Activated CD4-positive, alpha-beta T cell treated with anti-CD3 and anti-CD28 coated beads, Interleukin-2, amount 10 ng/mL, durations not matched to agents 24 days and 14 days (primary cell): ENCODE measurements around the gene EXOC3. TPM values are rescaled to one million over a fixed set of nuclear protein-coding genes. Genes with fewer than 3 reads are reported as not detected.
"Not testable (repeated sequence)": the region's sequence is repeated elsewhere in the genome, so short reads cannot be mapped to it uniquely, and the experiment has no call there.

Source experiments
- DNase-seq: peaks from one replicate; pipeline ENCODE4 v3.0.0; 2022
- H3K27ac Mint-ChIP-seq: one replicate; pipeline ENCODE4 v1.8.0; 2022; ENCODE audit warnings: mild to moderate bottlenecking, mixed read lengths
- H3K27me3 Mint-ChIP-seq: one replicate; pipeline ENCODE4 v1.8.0; 2022; ENCODE audit warnings: mixed read lengths
- H3K36me3 Mint-ChIP-seq: one replicate; pipeline ENCODE4 v1.8.0; 2022; ENCODE audit warnings: low read depth, mild to moderate bottlenecking, mixed read lengths
- H3K4me1 Mint-ChIP-seq: one replicate; pipeline ENCODE4 v1.8.0; 2021; ENCODE audit warnings: mixed read lengths
- H3K4me3 Mint-ChIP-seq: one replicate; pipeline ENCODE4 v1.8.0; 2022; ENCODE audit warnings: mild to moderate bottlenecking, moderate library complexity, mixed read lengths
- H3K9me3 Mint-ChIP-seq: one replicate; pipeline ENCODE4 v1.8.0; 2021; ENCODE audit warnings: mixed read lengths
- intact Hi-C: fragments of 100-400 bp; cut with micrococcal nuclease; formaldehyde crosslinking; loops from one replicate; pipeline ENCODE4 v1.15.1; 2023
- total RNA-seq: library from RNA; stranded (reverse); gene quantifications from 2 replicates; pipeline ENCODE4 v1.2.3, GENCODE V29; 2022

The EXOC3 gene
- total RNA-seq, 1 donor from 2014 or later = 64.5 TPM

DNA sequence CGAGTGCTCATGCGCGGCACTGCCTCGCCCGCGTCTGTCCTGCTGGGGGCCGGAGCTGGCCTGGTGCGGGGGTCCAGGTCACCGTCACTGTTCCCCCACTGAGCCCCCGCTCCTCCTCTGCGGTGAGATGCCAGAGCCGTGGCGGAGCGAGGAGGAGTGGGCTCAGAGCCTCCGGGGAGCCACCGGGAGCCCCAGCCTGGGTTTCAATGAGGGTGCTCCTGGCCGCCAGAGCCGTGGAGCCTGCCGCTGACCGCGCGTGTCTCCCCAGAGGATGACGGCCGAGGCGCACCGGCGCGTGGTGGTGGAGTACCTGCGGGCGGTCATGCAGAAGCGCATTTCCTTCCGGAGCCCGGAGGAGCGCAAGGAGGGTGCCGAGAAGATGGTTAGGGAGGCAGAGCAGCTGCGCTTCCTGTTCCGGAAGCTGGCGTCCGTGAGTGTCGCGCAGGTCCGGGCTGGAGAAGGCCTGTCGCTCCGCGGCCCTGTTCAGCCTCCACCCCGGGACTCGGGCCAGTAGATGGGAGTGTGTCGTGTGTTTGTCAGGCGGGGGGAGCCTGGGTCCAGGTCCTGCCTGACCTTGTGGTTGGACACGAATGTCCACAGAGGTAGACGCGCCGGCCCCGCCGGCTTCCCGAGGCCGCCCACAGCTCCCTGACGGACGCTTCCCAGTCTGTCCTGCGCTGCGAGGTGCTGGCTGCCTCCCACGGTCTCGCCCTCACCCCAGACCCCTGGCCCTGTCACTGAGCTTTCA is 22.0 kb downstream of the EXOC3 start:
- intact Hi-C loops = loop anchor here (5.0 kb wide), 1 partner anchor 88 kb away; no protein-coding TSS in a partner anchor
- Mint-ChIP-seq H3K36me3 (peaks cover 47% of the 10 kb centered on the region), H3K4me3 (no peak overlapping the region)

DNA sequence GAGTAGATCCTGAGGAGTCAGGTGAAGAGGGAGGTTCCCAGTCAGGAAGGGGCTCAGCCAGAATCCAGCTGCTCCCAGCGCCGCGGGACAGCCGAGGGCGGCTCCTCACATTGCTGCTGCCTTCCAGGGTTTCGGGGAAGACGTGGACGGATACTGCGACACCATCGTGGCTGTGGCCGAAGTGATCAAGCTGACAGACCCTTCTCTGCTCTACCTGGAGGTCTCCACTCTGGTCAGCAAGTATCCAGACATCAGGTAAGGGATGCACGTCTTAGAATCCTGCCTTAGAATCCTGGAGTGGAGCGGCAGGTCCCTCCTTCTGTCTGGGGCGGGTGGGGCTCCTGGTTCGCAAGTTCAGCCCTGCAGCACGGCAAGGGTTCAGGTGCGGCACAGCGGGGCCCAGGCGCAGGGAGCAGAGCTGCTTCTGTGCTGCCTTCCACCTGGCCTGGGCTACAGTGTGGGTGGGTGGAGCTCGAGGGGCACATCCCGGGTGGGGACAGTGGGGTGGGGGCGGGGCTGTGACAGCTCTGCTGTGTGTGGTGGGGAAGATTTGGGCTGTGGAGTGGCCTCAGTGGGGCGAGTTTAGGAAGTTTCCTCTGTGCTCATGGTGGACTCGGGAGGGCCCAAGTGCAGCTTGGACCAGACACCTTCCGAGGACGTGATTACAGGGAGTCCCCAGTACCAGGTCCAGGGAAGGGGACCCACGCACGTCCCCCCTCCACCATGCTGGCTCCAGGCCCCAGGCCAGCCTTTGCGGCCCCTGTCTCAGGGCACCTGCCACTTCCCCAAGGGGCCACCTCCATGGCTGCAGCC is 22.8 kb downstream of the EXOC3 start:
- peaks cover 43% of the 10 kb centered on the region for H3K36me3 Mint-ChIP-seq
- no peaks in the 10 kb centered on the region for H3K27me3 Mint-ChIP-seq
- H3K9me3 Mint-ChIP-seq = no peaks in the 10 kb centered on the region
- intact Hi-C loops = no loop called here
- H3K4me3 Mint-ChIP-seq = no peak overlapping the region
- no peak for DNase-seq
- H3K27ac Mint-ChIP-seq = no peak overlapping the region
- peaks cover 23% of the 10 kb centered on the region for H3K4me1 Mint-ChIP-seq

More for the DNA sequence above, 22.0 kb downstream of the EXOC3 start:
- DNase-seq = no peak
- no peaks in the 10 kb centered on the region for H3K27me3 Mint-ChIP-seq
- H3K9me3 Mint-ChIP-seq = no peaks in the 10 kb centered on the region
- H3K27ac Mint-ChIP-seq = no peak overlapping the region
- peaks cover 29% of the 10 kb centered on the region for H3K4me1 Mint-ChIP-seq

- Mint-ChIP-seq H3K4me3 (no peak overlapping the region), H3K36me3 (peaks cover 45% of the 10 kb centered on the region), H3K27me3 (no peaks in the 10 kb centered on the region), H3K4me1 (peaks cover 27% of the 10 kb centered on the region), H3K27ac (no peak overlapping the region), H3K9me3 (no peaks in the 10 kb centered on the region)
- DNase-seq = no peak
- intact Hi-C loops = no loop called here
Observed at GRCh38 chr5:466661-467310, 23.8 kb downstream of the EXOC3 start.

DNA sequence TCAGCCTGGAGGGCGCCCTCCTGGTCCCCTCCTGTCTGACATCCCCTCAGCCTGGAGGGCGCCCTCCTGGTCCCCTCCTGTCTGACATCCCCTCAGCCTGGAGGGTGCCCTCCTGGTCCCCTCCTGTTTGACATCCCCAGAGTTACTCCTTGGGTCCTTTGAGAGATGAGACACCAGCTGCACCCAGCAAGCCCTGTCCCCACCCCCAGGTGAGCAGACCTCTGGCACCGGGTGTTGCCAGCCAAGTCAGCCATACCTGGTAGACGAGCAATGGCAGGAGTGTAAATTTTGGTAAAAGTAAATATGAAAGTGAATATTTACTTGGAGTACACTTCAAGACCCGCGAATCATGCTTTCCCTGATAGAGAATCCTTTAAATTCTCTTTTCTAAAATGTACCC is 25.4 kb downstream of the EXOC3 start:
- Mint-ChIP-seq H3K4me1 (peaks cover 21% of the 10 kb centered on the region), H3K27ac (no peak overlapping the region), H3K27me3 (no peaks in the 10 kb centered on the region), H3K9me3 (no peaks in the 10 kb centered on the region), H3K4me3 (no peak overlapping the region), H3K36me3 (peaks cover 32% of the 10 kb centered on the region)
- DNase-seq = no peak
- intact Hi-C loops = no loop called here

- Mint-ChIP-seq H3K27ac (no peak overlapping the region), H3K9me3 (no peaks in the 10 kb centered on the region), H3K36me3 (peaks cover 27% of the 10 kb centered on the region), H3K4me3 (peak overlapping the region; percentile 19), H3K27me3 (peaks cover 3% of the 10 kb centered on the region), H3K4me1 (peaks cover 15% of the 10 kb centered on the region)
- no peak for DNase-seq
- intact Hi-C loops = no loop called here
Observed at GRCh38 chr5:469752-470483, 26.9 kb downstream of the EXOC3 start.

DNA sequence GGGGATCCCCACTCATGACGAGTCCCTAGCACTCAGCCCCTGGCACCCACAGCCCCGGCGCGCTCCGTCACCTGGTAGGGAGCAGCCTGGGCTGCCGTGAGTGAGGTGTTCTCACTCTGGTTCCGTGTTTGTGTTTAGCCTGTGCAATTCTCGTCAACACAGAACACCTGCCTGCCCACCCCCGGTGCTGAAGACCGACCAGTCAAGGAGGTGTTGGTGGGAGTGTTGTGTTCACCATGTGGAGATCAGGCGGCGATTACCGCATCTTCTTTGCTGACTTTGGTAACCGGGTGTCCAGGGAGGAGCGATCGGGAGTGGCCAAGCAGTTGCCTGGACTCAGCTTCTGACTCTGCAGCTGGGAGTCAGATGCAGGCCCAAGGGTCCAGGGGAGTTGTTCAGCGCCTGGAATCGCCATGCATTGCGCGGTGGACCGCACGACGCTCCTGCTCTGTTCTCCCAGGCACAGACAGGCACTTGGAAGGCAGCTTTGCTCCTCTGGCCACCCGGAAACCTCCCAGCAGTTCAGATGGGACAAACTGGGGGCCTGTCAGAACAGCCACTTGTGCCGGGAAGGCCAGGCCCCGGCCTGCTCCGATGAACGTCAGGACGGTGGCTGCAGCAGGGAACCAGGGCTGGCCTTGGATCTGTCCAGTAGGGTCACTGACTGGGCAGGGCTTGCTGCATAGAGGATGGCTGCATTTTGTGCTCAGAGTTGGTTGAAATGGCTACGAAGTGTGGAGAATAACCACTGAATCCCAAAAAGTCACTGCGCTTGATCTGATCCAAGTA is 28.2 kb downstream of the EXOC3 start:
- H3K36me3 Mint-ChIP-seq = peaks cover 25% of the 10 kb centered on the region
- peaks cover 17% of the 10 kb centered on the region for H3K4me1 Mint-ChIP-seq
- no peaks in the 10 kb centered on the region for H3K9me3 Mint-ChIP-seq
- no peak for DNase-seq
- peak overlapping the region; percentile 85 for H3K27ac Mint-ChIP-seq
- peaks cover 8% of the 10 kb centered on the region for H3K27me3 Mint-ChIP-seq
- H3K4me3 Mint-ChIP-seq = peak overlapping the region; percentile 90
- intact Hi-C loops = no loop called here

GRCh38 chr5:471750-472058 is 28.7 kb downstream of the EXOC3 start:
- DNase-seq = no peak
- peaks cover 8% of the 10 kb centered on the region for H3K27me3 Mint-ChIP-seq
- peak overlapping the region; percentile 85 for H3K27ac Mint-ChIP-seq
- H3K4me1 Mint-ChIP-seq = peaks cover 17% of the 10 kb centered on the region
- peaks cover 22% of the 10 kb centered on the region for H3K36me3 Mint-ChIP-seq
- intact Hi-C loops = loop anchor here (1.0 to 2.0 kb wide), 3 partner anchors 13 to 141 kb away; partner anchors contain the start of gene CEP72
- no peaks in the 10 kb centered on the region for H3K9me3 Mint-ChIP-seq
- peak overlapping the region; percentile 90 for H3K4me3 Mint-ChIP-seq

DNA sequence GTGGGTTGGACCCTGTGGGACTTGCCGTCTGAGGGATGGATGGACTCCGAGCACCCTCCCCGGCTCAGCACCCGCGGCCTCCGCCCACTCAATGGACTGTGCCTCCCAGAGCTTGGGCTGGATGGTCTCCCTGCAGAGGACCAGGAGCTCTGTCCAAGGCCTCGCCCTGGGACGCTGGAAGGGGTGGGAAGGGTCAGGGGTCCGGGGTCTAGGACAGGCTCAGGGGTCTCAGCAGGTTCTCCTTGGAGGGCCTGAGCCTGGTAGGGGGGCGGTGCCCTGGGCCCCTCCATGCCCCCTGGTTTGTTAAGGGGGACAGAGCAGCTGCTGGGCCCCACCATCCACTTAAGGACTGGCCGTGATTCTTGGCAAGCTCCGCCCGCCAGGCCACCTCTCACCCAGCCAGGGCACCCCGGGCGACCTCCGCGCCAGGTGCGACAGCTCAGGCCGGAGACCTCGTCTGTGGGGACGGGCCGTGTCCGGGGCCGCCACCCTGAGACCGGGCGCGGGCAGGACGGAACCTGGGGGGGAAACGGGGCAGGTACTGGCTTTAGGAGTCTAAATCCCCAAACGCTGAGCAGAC is 29.2 kb downstream of the EXOC3 start:
- Mint-ChIP-seq H3K27ac (peak overlapping the region; percentile 85), H3K4me1 (peaks cover 17% of the 10 kb centered on the region), H3K36me3 (peaks cover 20% of the 10 kb centered on the region), H3K27me3 (peaks cover 10% of the 10 kb centered on the region), H3K9me3 (no peaks in the 10 kb centered on the region), H3K4me3 (peak overlapping the region; percentile 90)
- intact Hi-C loops = loop anchor here (1.0 to 2.0 kb wide), 3 partner anchors 13 to 141 kb away; partner anchors contain the start of gene CEP72
- no peak for DNase-seq

DNA sequence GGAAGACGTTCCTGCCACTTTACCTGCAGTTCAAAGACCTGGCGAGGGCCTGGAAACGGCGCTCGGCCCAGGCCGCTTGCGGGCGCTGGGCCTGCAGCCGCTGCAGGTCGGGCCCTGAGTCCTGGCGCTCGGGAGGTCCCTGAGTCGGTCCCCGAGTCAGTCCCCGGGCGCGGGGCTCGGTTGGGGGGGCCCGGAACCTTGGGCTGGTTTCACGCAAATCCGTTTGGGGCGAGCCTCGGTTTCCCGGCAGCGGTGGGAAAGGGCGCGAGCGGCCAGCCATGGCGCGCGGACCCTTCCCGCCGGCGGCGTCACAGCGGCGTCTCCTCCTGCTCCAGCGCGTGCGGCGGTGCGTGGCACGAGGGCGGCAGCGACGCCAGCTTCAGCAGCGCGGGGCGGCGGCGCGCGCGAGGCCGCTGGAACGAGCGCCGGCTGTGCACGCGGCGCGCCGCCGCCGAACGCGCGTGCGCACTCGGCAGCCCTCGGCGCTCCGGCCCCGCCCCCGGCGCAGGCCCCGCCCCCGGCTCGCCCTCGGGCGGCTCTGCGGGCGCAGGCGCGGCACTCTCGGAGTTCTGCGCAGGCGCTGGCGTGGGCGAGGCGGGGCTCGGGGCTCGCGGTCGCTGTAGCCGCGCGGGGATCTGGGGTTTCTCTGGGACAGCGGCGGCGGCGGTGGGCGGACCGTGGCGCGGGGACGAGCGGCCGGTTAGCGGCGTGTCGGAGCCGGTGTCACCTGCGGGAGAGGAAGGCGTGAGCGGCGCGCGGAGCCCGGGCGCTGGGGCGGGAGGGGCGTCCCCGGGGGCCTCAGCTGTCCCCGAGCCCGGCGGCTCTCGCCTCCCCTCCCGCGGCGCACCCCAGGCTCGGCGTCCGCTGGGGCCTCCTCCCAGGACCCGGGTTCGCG is 29.9 kb downstream of the EXOC3 start:
- Mint-ChIP-seq H3K4me1 (peaks cover 17% of the 10 kb centered on the region), H3K36me3 (peaks cover 20% of the 10 kb centered on the region), H3K27me3 (peaks cover 10% of the 10 kb centered on the region), H3K4me3 (peak overlapping the region; percentile 90), H3K9me3 (no peaks in the 10 kb centered on the region), H3K27ac (peak overlapping the region; percentile 85)
- intact Hi-C loops = loop anchor here (1.0 to 2.0 kb wide), 3 partner anchors 14 to 140 kb away; partner anchors contain the start of gene CEP72
- DNase-seq = peak; percentile 96

GRCh38 chr5:473551-474192 is 30.7 kb downstream of the EXOC3 start:
- H3K27me3 Mint-ChIP-seq = peaks cover 10% of the 10 kb centered on the region
- intact Hi-C loops = loop anchor here (2.0 kb wide), 2 partner anchors 15 to 139 kb away; partner anchors contain the start of gene CEP72
- H3K9me3 Mint-ChIP-seq = no peaks in the 10 kb centered on the region
- H3K4me1 Mint-ChIP-seq = peaks cover 17% of the 10 kb centered on the region
- peak overlapping the region; percentile 96 for H3K4me3 Mint-ChIP-seq
- peak; percentile 80 for DNase-seq
- peak overlapping the region; percentile 64 for H3K27ac Mint-ChIP-seq
- H3K36me3 Mint-ChIP-seq = peaks cover 19% of the 10 kb centered on the region

DNA sequence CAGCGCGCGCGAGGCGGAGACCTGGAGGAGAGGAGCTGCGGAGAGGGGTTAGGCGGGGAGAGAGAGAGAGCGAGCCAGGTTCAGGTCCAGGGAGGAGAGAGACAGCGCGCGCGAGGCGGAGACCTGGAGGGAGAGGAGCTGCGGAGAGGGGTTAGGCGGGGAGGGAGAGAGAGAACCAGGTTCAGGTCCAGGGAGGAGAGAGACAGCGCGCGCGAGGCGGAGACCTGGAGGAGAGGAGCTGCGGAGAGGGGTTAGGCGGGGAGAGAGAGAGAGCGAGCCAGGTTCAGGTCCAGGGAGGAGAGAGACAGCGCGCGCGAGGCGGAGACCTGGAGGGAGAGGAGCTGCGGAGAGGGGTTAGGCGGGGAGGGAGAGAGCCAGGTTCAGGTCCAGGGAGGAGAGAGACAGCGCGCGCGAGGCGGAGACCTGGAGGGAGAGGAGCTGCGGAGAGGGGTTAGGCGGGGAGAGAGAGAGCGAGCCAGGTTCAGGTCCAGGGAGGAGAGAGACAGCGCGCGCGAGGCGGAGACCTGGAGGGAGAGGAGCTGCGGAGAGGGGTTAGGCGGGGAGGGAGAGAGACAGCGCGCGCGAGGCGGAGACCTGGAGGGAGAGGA is 31.4 kb downstream of the EXOC3 start:
- H3K9me3 Mint-ChIP-seq, DNase-seq, intact Hi-C loops, H3K27ac Mint-ChIP-seq: not testable (repeated sequence)
- H3K36me3 Mint-ChIP-seq = peaks cover 18% of the 10 kb centered on the region
- peaks cover 10% of the 10 kb centered on the region for H3K27me3 Mint-ChIP-seq
- H3K4me1 Mint-ChIP-seq = peaks cover 17% of the 10 kb centered on the region
- peak overlapping the region; percentile 96 for H3K4me3 Mint-ChIP-seq
